ENCODE results near the gene STIM1. TPM values are rescaled to one million over a fixed set of nuclear protein-coding genes. Genes with fewer than 3 reads are reported as not detected.
"Not testable (repeated sequence)": the region's sequence is repeated elsewhere in the genome, so short reads cannot be mapped to it uniquely, and the experiment has no call there.

Gene STIM1
- total RNA-seq (2014; rRNA removed; shearing (Covaris generic); ENCODE audit: low replicate concordance) = 9.0 and 17.0 TPM in 2 replicates

DNA sequence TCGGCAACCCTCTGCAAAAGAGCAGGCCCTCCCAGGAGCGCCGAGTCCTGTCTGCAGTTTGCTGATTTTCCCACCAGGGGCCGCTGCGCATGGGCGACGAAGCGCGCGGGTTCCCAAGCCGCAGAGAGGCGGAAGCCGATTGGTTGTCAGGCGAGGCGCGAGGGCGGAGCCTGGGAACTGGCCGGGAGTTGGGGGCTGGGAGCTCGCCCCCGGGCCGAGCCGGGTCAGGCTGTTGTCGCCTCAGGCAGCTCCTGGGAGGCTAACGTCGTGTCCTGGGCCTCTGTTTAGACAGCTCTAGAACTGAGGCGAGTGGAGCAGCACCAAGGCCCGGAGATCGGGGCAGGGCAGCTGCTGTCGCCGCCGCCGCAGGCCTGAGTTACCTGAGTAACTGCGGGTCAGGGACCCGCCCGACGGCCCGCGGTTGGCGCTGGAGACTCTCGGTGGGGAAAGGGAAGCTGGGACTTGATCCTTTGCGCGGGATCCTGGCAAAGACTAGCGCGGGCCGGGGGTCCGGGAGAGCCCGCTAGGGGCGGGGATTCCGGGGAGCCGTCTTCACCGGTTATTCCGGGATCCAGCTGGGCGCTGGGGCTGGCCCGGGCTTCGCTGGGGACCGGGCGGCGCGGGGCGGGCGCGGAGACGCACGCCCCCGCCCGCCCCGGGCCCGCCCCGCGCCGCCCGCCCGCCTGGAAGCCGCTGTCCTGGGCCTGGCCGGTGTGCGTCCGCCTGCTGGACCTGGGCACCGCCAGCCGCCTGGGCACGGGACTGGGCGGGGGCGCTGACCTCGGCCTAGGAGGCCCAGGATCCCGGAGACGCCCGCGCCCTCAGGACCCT, at the start of gene STIM1:
TSS of gene STIM1 (plus strand) at position 688 of the 831 bp plus-strand sequence. CDS start 607 bp downstream, outside the sequence.
- no peaks in the 10 kb centered on the region for H4K20me1 ChIP-seq (ENCODE audit: insufficient read depth, low read depth, low read length)
- H3K79me2 ChIP-seq (ENCODE audit: low read length) = no peaks in the 10 kb centered on the region
- peak within 1 kb of the TSS; percentile 78 for H3K4me3 ChIP-seq (ENCODE audit: low read length)
- H3K36me3 ChIP-seq (ENCODE audit: insufficient read depth, low read length) = no peaks in the 10 kb centered on the region
- H3K4me1 ChIP-seq (ENCODE audit: low read length) = peaks cover 44% of the 10 kb centered on the region
- peak within 1 kb of the TSS; percentile 84; the same call in 1 of the 2 replicates for H2AFZ ChIP-seq (ENCODE audit: low read length)
- H3K27ac ChIP-seq (ENCODE audit: low read length) = peak within 1 kb of the TSS; percentile 77
- H3K4me2 ChIP-seq (ENCODE audit: low read depth, low read length, poor library complexity, severe bottlenecking) = peak within 1 kb of the TSS; percentile 89
- H3K9me2 ChIP-seq (replicated peaks; ENCODE audit: insufficient read depth, low read length) = no peaks in the 10 kb centered on the region
- peak; percentile 98 for DNase-seq
- H3K9ac ChIP-seq (ENCODE audit: low read length) = peak within 1 kb of the TSS; percentile 68
- no peaks in the 10 kb centered on the region for H3K27me3 ChIP-seq (ENCODE audit: low read length)
- H3K9me3 ChIP-seq (ENCODE audit: low read length) = no peaks in the 10 kb centered on the region

DNA sequence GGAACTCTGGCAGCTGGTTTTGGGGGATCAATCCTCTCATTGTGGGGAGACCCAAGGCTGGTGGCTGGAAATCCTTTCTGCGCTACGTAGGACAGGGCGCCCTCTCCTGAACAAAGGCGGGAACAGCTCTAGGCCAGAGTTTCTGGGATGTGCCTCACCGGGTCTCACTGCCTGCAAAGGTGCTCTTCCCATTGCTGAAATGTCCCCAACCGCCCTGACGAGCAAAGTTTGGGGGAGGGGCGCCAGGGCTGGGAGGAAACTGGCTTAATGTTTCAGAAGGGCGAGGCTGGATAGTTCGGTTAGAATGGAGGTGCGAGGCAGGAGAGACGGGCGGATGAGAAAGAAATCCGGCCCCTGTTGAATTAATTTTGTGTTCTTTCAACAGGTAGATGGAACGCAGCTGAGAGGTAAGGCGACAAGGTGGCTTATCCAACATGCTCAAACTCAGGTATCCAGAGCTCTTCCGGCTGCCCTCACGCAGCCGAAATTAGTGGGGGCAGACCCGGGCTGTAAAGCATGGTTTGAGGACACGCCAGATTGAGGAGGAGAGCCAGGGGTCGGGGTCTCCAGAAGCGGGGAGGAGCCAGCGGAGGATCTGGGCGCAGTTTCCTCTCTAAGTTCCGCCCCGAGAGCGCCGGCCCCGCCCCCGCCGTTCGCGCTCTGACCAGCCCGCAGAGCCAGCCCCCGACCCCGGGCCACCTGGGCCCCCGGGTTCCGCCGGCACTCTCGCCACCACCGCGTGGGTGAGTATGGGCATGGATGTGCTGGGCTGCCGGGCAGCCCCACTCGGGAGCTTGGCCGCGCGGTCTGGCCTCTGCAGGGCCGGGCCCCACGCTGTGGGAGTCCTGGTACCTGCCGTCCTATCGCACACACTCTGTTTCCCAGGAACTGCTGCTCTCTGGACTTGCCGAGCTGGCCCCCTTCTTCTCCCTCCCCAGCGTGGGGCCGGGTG, 47.3 kb upstream of the STIM1 start, which contains the start of gene PGAP2:
TSS of gene PGAP2 (plus strand) at position 652 of the 952 bp plus-strand sequence. CDS start 2,700 bp downstream, outside the sequence.
- peaks cover 5% of the 10 kb centered on the region for H3K79me2 ChIP-seq (ENCODE audit: low read length)
- DNase-seq = peak; percentile 82
- no peaks in the 10 kb centered on the region for H3K27me3 ChIP-seq (ENCODE audit: low read length)
- H3K4me2 ChIP-seq (ENCODE audit: low read depth, low read length, poor library complexity, severe bottlenecking) = peak within 1 kb of the TSS; percentile 96
- H3K9ac ChIP-seq (ENCODE audit: low read length) = peak within 1 kb of the TSS; percentile 84
- no peaks in the 10 kb centered on the region for H3K36me3 ChIP-seq (ENCODE audit: insufficient read depth, low read length)
- peak within 1 kb of the TSS; percentile 72 for H3K4me3 ChIP-seq (ENCODE audit: low read length)
- no peaks in the 10 kb centered on the region for H3K9me2 ChIP-seq (replicated peaks; ENCODE audit: insufficient read depth, low read length)
- H3K27ac ChIP-seq (ENCODE audit: low read length) = 0 out of 2 replicates have a peak within 1 kb of the TSS, but pooled peaks have one; percentile 24
- no peaks in the 10 kb centered on the region for H4K20me1 ChIP-seq (ENCODE audit: insufficient read depth, low read depth, low read length)
- H3K4me1 ChIP-seq (ENCODE audit: low read length) = peaks cover 20% of the 10 kb centered on the region
- no peaks in the 10 kb centered on the region for H3K9me3 ChIP-seq (ENCODE audit: low read length)
- H2AFZ ChIP-seq (ENCODE audit: low read length) = peak within 1 kb of the TSS; percentile 97

DNA sequence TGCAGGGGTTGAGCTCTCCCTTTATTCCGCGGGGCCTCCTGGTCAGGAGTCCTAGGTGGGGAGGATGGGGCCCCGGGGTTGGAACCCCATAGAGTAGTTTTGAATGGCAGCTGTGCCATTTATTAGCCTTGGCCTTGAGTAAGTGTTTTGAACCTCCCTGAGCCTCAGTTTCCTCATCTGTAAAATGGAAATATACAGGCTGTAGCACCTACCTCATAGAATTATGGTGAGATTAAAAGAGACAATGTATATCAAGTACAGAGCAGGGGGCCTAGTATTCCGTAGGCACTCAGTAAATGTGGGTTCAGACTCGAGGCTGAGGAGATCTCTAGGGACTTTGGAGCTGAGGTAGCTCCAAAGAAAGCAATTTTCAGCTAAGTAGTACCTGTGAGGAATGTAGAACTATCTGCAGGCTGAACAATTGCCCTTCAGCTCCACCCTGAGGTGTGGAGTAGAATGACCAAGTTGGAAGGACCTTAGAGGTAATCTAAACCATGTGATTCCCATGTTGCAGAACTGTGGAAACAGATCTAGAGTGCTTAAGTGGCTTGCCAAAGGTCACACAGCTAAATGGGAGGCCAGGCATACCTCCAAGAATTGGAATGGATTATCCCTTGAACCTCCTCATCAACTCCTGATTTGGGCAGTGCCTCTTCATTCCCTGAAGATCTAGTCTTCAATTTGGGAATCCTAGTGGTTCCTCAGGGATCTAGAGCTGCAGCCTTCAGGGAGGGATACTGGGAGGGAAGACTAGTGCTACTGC, 46.4 kb upstream of the STIM1 start:
- Histone ChIP-seq H4K20me1 (ENCODE audit: insufficient read depth, low read depth, low read length) (no peaks in the 10 kb centered on the region), H2AFZ (ENCODE audit: low read length) (peak overlapping the region; percentile 97; the same call in 1 of the 2 replicates), H3K27ac (ENCODE audit: low read length) (no peak overlapping the region), H3K9ac (ENCODE audit: low read length) (peak overlapping the region; percentile 84), H3K4me2 (ENCODE audit: low read depth, low read length, poor library complexity, severe bottlenecking) (peak overlapping the region; percentile 96), H3K27me3 (ENCODE audit: low read length) (no peaks in the 10 kb centered on the region), H3K4me3 (ENCODE audit: low read length) (peak overlapping the region; percentile 72), H3K4me1 (ENCODE audit: low read length) (peaks cover 20% of the 10 kb centered on the region), H3K9me2 (replicated peaks; ENCODE audit: insufficient read depth, low read length) (no peaks in the 10 kb centered on the region), H3K9me3 (ENCODE audit: low read length) (no peaks in the 10 kb centered on the region), H3K79me2 (ENCODE audit: low read length) (peaks cover 5% of the 10 kb centered on the region), H3K36me3 (ENCODE audit: insufficient read depth, low read length) (no peaks in the 10 kb centered on the region)
- peak; percentile 86 for DNase-seq

DNA sequence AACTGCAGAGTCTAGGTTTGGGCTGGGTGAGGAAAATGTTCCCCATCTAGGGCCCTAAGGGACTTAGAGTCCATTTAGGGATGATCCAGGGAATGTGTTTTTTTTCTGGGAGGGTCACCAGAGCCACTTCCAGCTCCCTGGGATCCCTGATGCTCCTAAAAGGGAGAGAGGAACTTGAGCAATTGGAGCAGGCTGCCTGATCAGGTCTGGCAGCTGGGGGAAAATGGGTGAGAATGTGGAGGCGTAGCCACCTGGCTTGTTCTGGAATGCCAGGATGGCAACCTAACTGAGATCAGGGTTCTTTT, 45.9 kb upstream of the STIM1 start:
- Histone ChIP-seq H3K27me3 (ENCODE audit: low read length) (no peaks in the 10 kb centered on the region), H3K79me2 (ENCODE audit: low read length) (peaks cover 5% of the 10 kb centered on the region), H3K4me3 (ENCODE audit: low read length) (peak overlapping the region; percentile 72; the same call in 1 of the 2 replicates), H2AFZ (ENCODE audit: low read length) (no peak overlapping the region), H4K20me1 (ENCODE audit: insufficient read depth, low read depth, low read length) (no peaks in the 10 kb centered on the region), H3K9me3 (ENCODE audit: low read length) (no peaks in the 10 kb centered on the region), H3K9ac (ENCODE audit: low read length) (peak overlapping the region; percentile 84), H3K36me3 (ENCODE audit: insufficient read depth, low read length) (no peaks in the 10 kb centered on the region), H3K4me2 (ENCODE audit: low read depth, low read length, poor library complexity, severe bottlenecking) (peak overlapping the region; percentile 96), H3K4me1 (ENCODE audit: low read length) (peaks cover 20% of the 10 kb centered on the region), H3K27ac (ENCODE audit: low read length) (no peak overlapping the region), H3K9me2 (replicated peaks; ENCODE audit: insufficient read depth, low read length) (no peaks in the 10 kb centered on the region)
- no peak for DNase-seq

DNA sequence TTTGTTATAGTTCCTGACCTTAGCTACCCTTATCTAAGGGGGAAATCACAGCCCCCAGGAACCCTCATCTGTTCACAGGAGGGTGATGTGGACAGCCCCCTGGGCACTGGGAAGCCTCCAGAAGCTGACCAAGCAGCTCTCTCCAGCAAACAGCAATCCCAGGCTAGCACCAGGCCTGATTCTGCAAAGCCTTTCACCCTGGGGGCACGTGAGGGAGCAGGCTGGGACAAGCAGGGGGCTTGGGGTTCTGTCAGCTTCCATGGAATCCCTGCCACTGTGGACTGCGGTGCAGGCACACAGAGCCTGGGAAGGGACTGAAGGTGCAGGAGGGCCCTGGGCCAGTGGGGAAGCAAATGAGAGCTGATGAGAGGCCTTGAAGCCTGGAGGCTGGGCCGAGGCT, 45.0 kb upstream of the STIM1 start:
- peak overlapping the region; percentile 13; the same call in 1 of the 2 replicates for H3K9ac ChIP-seq (ENCODE audit: low read length)
- H3K4me2 ChIP-seq (ENCODE audit: low read depth, low read length, poor library complexity, severe bottlenecking) = no peak overlapping the region
- H3K4me3 ChIP-seq (ENCODE audit: low read length) = no peak overlapping the region
- H3K27me3 ChIP-seq (ENCODE audit: low read length) = no peaks in the 10 kb centered on the region
- no peak for DNase-seq
- no peaks in the 10 kb centered on the region for H3K36me3 ChIP-seq (ENCODE audit: insufficient read depth, low read length)
- H3K9me2 ChIP-seq (replicated peaks; ENCODE audit: insufficient read depth, low read length) = no peaks in the 10 kb centered on the region
- H3K9me3 ChIP-seq (ENCODE audit: low read length) = no peaks in the 10 kb centered on the region
- H3K4me1 ChIP-seq (ENCODE audit: low read length) = peaks cover 20% of the 10 kb centered on the region
- no peaks in the 10 kb centered on the region for H4K20me1 ChIP-seq (ENCODE audit: insufficient read depth, low read depth, low read length)
- H2AFZ ChIP-seq (ENCODE audit: low read length) = no peak overlapping the region
- H3K79me2 ChIP-seq (ENCODE audit: low read length) = peaks cover 5% of the 10 kb centered on the region
- H3K27ac ChIP-seq (ENCODE audit: low read length) = no peak overlapping the region

DNA sequence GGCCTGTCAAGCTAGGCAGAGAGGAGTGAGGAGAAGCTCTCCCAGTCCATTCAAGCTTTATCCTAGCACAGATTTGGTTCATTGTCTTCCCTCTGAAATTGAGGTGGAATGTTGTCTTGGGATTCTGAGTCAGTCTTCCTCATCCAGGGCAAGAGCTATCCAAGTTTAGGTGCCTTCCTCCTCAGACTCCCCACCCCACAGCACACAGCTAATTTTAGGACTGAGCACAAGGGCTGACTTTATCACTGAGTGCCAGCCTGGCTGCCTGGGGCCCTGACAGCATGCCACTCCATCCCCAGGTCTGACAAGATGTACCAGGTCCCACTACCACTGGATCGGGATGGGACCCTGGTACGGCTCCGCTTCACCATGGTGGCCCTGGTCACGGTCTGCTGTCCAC, 44.5 kb upstream of the STIM1 start:
- DNase-seq = no peak
- Histone ChIP-seq H3K4me1 (ENCODE audit: low read length) (peaks cover 20% of the 10 kb centered on the region), H3K4me3 (ENCODE audit: low read length) (no peak overlapping the region), H3K9me2 (replicated peaks; ENCODE audit: insufficient read depth, low read length) (no peaks in the 10 kb centered on the region), H3K79me2 (ENCODE audit: low read length) (peaks cover 5% of the 10 kb centered on the region), H3K27ac (ENCODE audit: low read length) (no peak overlapping the region), H3K4me2 (ENCODE audit: low read depth, low read length, poor library complexity, severe bottlenecking) (no peak overlapping the region), H2AFZ (ENCODE audit: low read length) (no peak overlapping the region), H3K27me3 (ENCODE audit: low read length) (no peaks in the 10 kb centered on the region), H3K9ac (ENCODE audit: low read length) (0 out of 2 replicates have a peak overlapping the region, but pooled peaks have one; percentile 13), H3K36me3 (ENCODE audit: insufficient read depth, low read length) (no peaks in the 10 kb centered on the region), H4K20me1 (ENCODE audit: insufficient read depth, low read depth, low read length) (no peaks in the 10 kb centered on the region), H3K9me3 (ENCODE audit: low read length) (no peaks in the 10 kb centered on the region)

DNA sequence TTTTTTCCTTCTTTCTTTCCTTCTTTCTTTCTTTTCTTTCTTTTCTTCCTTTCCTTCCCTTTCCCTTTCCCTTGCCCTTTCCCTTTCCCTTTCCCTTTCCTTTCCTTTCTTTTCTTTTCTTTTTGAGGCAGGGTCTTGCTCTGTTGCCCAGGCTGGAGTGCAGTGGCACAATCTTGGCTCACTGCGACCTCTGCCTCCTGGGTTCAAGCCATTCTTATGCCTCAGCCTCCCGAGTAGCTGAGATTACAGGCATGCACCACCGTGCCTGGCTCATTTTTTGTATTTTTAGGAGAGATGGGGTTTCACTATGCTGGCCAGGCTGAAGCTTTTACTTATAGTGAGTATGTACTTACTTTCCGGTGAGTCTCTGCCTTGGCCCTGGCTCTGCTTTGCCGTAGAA, 40.6 kb upstream of the STIM1 start:
- H4K20me1 ChIP-seq (ENCODE audit: insufficient read depth, low read depth, low read length); H3K4me3 ChIP-seq (ENCODE audit: low read length); H2AFZ ChIP-seq (ENCODE audit: low read length); H3K9ac ChIP-seq (ENCODE audit: low read length); H3K79me2 ChIP-seq (ENCODE audit: low read length); H3K4me1 ChIP-seq (ENCODE audit: low read length); H3K27ac ChIP-seq (ENCODE audit: low read length); H3K27me3 ChIP-seq (ENCODE audit: low read length); H3K9me3 ChIP-seq (ENCODE audit: low read length); DNase-seq; H3K4me2 ChIP-seq (ENCODE audit: low read depth, low read length, poor library complexity, severe bottlenecking); H3K9me2 ChIP-seq (replicated peaks; ENCODE audit: insufficient read depth, low read length); H3K36me3 ChIP-seq (ENCODE audit: insufficient read depth, low read length): not testable (repeated sequence)
